ENCODE measurements around the gene BABAM2.

The BABAM2 gene

DNA sequence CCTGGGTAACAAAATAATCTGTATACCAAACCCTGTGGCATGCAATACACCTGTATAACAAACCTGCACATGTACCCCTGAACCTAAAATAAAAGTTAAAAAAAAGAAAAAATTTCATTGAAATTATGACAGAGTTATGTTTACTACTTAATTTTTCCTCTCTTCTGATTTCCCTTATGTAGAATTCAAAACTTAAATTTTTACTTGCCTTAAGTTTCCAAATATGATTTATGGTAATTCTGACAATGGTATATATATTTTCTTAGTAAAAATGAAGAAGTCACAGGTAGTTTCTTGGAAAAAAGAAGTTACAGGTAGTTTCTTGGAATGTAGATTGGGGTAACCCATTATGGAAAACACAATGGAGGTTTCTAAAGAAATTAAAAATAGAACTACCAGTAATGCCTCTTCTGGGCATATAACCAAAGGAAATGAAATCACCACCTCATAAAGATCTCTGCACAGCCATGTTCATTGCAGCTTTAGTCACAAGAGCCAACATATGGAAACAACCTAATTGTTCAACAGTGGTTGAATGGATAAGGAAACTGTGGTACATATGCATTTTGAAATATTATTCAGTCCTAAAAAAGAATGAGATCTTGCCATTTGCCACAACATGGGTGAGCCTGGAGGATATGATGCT is 164.9 kb downstream of the BABAM2 start:
- in situ Hi-C loops (cut with HindIII; ENCODE audit: low sequenced_read_pairs), result no loop called here

DNA sequence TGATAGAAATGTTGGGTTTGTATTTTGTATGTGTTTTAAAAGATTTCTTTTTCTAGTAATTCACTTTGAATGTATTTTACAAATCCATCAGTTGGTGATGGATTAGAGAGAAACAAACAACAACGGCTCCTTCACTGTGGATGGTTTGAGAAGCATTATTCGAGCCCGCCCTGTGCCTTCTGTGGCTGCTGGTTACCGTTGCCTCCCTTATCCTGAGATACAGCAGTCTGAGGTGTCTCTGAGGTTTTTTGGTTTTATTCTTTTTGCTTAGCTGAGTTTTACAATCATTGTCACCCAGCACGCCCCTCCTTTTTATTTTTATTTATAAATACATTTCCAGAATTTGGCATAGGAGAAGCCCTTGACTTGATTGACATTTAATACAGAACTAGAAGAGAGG is 168.3 kb downstream of the BABAM2 start:
- in situ Hi-C loops (cut with HindIII; ENCODE audit: low sequenced_read_pairs), result no loop called here

GRCh38 chr2:28062867-28063266 is 172.3 kb downstream of the BABAM2 start:
- in situ Hi-C loops (cut with HindIII; ENCODE audit: low sequenced_read_pairs), result no loop called here

GRCh38 chr2:28063492-28063962 is 173.0 kb downstream of the BABAM2 start:
- in situ Hi-C loops (cut with HindIII; ENCODE audit: low sequenced_read_pairs), result no loop called here

GRCh38 chr2:28067602-28068001 is 177.1 kb downstream of the BABAM2 start:
- in situ Hi-C loops (cut with HindIII; ENCODE audit: low sequenced_read_pairs), result no loop called here

GRCh38 chr2:28068088-28068487 is 177.6 kb downstream of the BABAM2 start:
- in situ Hi-C loops (cut with HindIII; ENCODE audit: low sequenced_read_pairs), result no loop called here

- in situ Hi-C loops (cut with HindIII; ENCODE audit: low sequenced_read_pairs), result no loop called here
Measured at GRCh38 chr2:28068527-28068926, 178.0 kb downstream of the BABAM2 start.

- in situ Hi-C loops (cut with HindIII; ENCODE audit: low sequenced_read_pairs), result no loop called here
Measured at GRCh38 chr2:28071221-28071620, 180.7 kb downstream of the BABAM2 start.

- in situ Hi-C loops (cut with HindIII; ENCODE audit: low sequenced_read_pairs), result no loop called here
Measured at GRCh38 chr2:28074137-28074536, 183.6 kb downstream of the BABAM2 start.

GRCh38 chr2:28080911-28081310 is 190.4 kb downstream of the BABAM2 start:
- in situ Hi-C loops (cut with HindIII; ENCODE audit: low sequenced_read_pairs), result no loop called here

DNA sequence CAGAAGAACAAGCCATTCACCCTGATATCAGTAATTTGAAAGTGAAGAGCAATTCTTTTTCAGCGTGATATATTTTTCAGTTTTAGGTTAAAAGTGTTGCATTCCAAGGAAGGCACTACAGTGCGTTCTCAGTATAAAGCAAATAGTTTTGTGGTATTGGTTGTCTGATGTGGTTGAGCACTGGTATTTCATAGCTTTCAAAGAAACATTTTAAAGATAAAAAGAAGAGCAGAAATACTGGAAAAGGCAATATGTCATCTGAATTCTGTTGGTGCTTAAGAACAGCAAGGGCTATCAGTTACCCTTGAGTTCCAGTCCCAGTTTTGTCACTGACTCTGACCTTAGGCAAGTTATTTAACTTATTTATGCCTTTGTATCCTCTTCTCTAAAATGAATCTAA is 191.6 kb downstream of the BABAM2 start:
- in situ Hi-C loops (cut with HindIII; ENCODE audit: low sequenced_read_pairs), result no loop called here

- in situ Hi-C loops (cut with HindIII; ENCODE audit: low sequenced_read_pairs), result no loop called here
Measured at GRCh38 chr2:28083476-28083875, 192.9 kb downstream of the BABAM2 start.

GRCh38 chr2:28084564-28084963 is 194.0 kb downstream of the BABAM2 start:
- in situ Hi-C loops (cut with HindIII; ENCODE audit: low sequenced_read_pairs), result no loop called here

DNA sequence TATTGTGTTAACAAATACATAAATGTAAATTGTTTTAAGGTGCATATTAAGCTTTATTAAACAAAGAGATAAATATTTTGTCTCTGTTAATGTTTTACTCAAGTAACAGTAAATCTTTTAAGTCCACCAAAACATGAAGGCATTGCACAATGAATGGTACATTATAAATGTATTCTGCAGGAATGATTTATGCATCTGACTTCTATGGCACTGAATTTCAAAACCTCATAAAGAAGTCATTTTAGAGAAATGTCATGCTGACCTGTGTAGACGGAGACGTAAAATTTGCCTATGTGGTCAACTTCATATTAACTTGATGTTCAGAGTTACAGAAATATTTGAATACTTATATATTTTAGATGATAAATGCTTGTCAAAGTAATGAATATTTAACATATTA is 194.7 kb downstream of the BABAM2 start:
- in situ Hi-C loops (cut with HindIII; ENCODE audit: low sequenced_read_pairs), result no loop called here

DNA sequence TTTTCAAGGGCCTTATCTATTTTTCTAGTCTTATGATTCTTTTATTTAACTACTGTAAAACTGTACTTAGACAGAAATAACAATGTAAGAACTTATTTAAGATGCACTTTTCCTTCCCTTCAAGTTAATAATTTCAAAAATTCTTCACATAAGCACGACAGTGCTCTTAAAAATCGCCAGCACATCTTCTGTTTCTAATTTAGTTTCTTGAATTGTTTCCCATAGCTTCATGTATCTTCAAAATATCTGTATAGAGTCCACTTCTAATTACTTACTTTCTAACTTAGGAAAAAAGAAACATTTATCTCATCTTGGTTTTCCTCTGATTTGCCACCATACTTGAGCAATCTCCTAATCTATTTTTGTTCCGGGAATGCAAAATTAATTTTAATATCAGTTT is 196.1 kb downstream of the BABAM2 start:
- in situ Hi-C loops (cut with HindIII; ENCODE audit: low sequenced_read_pairs), result no loop called here

DNA sequence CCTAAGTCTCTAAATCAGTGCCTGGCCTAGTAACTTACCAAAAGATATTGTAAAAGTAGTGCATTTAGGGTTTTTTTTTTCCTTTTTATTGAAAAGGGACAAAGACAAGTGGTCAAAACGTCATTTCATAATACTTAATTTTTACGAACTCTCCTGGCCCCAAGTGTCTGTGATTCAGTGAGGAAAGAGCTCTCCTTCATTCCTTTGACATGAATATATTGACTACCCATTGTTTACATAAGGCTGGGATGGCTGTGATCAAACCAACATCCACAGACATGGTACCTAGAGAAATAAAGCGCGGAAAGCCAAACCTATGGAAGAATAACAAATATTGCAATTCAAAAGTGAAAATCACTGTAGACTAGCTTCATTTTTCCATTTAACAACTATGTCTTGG is 198.4 kb downstream of the BABAM2 start:
- in situ Hi-C loops (cut with HindIII; ENCODE audit: low sequenced_read_pairs), result no loop called here

DNA sequence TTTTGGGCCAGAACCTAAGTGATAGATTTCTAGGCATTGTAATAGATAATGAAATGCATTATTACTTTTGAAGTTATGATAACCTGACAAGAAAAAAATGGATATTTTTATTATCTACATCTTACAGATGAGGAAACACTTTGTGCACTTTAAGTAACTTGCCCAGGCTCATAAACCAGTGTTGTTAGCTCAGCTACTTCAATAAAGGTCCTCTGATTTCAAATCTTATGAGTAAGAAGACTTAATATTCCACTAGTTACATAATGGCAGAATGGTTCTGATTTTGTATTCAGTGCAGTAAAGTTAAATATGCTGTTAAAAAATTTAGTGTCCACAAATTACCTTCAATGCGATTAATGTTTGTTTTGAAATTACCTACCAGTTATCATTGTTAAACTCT is 199.0 kb downstream of the BABAM2 start:
- in situ Hi-C loops (cut with HindIII; ENCODE audit: low sequenced_read_pairs), result no loop called here

DNA sequence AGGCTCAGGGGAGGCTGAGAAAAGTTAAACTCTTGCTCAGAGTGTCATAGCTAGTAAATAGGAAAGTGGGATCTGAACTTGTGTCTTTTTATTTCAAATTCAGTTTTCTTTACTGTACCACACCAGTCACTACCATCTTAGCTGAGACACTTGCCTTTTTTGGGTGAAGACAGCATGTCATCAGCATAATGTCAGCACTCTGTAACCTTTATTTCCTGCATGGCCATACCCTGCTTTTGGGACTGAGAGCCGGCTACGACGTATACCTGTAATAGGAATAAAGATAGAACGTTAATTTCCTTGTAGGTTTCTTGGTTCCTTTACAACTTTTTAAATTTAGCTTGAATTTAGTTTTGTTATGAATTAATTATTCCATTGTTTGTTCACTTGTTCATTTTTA is 202.8 kb downstream of the BABAM2 start:
- in situ Hi-C loops (cut with HindIII; ENCODE audit: low sequenced_read_pairs), result no loop called here

GRCh38 chr2:28093768-28094167 is 203.2 kb downstream of the BABAM2 start:
- in situ Hi-C loops (cut with HindIII; ENCODE audit: low sequenced_read_pairs), result no loop called here

DNA sequence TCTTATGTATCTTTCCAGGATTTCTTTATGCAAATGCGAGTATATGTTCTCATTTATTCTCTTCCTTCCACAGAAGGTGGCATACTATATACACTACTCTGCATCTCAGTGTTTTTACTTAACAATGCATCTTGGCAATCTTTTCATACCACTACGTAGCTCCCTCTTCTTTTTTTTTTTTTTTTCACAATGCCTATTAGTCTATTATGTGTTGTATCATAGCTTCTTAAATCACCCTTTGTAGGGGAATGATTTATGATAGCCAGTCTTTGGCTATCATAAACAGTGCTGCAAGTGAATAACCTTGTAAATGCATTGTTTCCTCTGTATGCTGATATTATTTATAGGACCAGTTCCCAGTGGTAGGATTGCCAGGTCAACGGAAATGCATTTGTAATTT is 204.2 kb downstream of the BABAM2 start:
- in situ Hi-C loops (cut with HindIII; ENCODE audit: low sequenced_read_pairs), result no loop called here

- in situ Hi-C loops (cut with HindIII; ENCODE audit: low sequenced_read_pairs), result no loop called here
Measured at GRCh38 chr2:28095622-28096021, 205.1 kb downstream of the BABAM2 start.

DNA sequence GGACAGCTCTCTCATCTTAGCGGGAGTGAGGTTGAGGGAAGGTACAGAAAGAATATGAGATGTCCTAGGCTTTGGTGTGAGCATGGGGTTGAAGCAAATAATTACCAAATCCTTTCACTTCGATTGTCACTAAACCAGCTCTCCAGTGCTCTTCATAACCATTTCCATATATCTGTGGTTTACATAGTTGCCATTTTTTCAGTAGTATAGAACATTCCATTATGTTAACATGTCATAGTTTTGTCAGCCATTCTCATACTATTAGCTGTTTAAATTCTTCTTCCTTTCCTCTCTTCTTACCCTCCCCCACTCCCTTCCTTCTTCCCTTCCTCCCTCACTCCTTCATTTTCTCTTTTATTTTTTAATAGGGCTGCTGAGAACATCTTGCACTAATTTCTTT is 205.9 kb downstream of the BABAM2 start:
- in situ Hi-C loops (cut with HindIII; ENCODE audit: low sequenced_read_pairs), result no loop called here

GRCh38 chr2:28098501-28099225 is 208.1 kb downstream of the BABAM2 start:
- in situ Hi-C loops (cut with HindIII; ENCODE audit: low sequenced_read_pairs), result no loop called here
